Karpas-422 (cell line): Measurements from ENCODE around the gene CLASRP. TPM values are rescaled to one million over a fixed set of nuclear protein-coding genes. Genes with fewer than 3 reads are reported as not detected.

Experiments
- DNase-seq: peaks from one replicate; pipeline ENCODE4 v3.0.0-alpha.2; 2015
- H2AFZ ChIP-seq: fragments of 200-600 bp; sonication (generic); 2 replicates; pipeline ENCODE4 v1.6.1; 2014; ENCODE audit warnings: antibody characterized with exemption, low read length, mixed read lengths
- H3K27ac ChIP-seq: fragments of 200-600 bp; sonication (generic); 2 replicates; pipeline ENCODE4 v1.5.1; 2014; ENCODE audit warnings: mild to moderate bottlenecking, low read length, moderate library complexity
- H3K27me3 ChIP-seq: fragments of 200-600 bp; sonication (generic); 2 replicates; pipeline ENCODE4 v1.6.1; 2014; ENCODE audit warnings: low read length, mixed read lengths
- H3K36me3 ChIP-seq: fragments of 200-600 bp; sonication (generic); 2 replicates; pipeline ENCODE4 v1.6.1; 2014; ENCODE audit warnings: low read length, mixed read lengths; ENCODE audit not compliant: insufficient read depth
- H3K4me1 ChIP-seq: fragments of 200-600 bp; sonication (generic); 2 replicates; pipeline ENCODE4 v1.6.1; 2014; ENCODE audit warnings: mild to moderate bottlenecking, low read length, mixed read lengths
- H3K4me2 ChIP-seq: fragments of 200-600 bp; sonication (generic); 2 replicates; pipeline ENCODE4 v1.6.1; 2014; ENCODE audit warnings: low read length, low read depth, mild to moderate bottlenecking; ENCODE audit not compliant: poor library complexity, severe bottlenecking
- H3K4me3 ChIP-seq: fragments of 200-600 bp; sonication (generic); 2 replicates; pipeline ENCODE4 v1.5.1; 2014; ENCODE audit warnings: mild to moderate bottlenecking, antibody characterized with exemption, low read length, mixed read lengths
- H3K79me2 ChIP-seq: fragments of 200-600 bp; sonication (generic); 2 replicates; pipeline ENCODE4 v1.6.1; 2014; ENCODE audit warnings: mild to moderate bottlenecking, low read length, mixed read lengths
- H3K9ac ChIP-seq: fragments of 200-600 bp; sonication (generic); 2 replicates; pipeline ENCODE4 v1.6.0; 2014; ENCODE audit warnings: low read length
- H3K9me2 ChIP-seq: fragments of 200-600 bp; sonication (generic), shearing (Covaris generic); replicated peaks from 2 replicates; pipeline ENCODE4 v1.6.0; 2014; ENCODE audit warnings: mild to moderate bottlenecking, low read length, moderate library complexity; ENCODE audit not compliant: insufficient read depth
- H3K9me3 ChIP-seq: fragments of 300-700, 200-600 bp; sonication (generic); 2 replicates; pipeline ENCODE4 v1.6.1; 2014; ENCODE audit warnings: low read length, mixed read lengths
- H4K20me1 ChIP-seq: fragments of 200-600 bp; sonication (generic); 2 replicates; pipeline ENCODE4 v1.6.1; 2014; ENCODE audit warnings: mild to moderate bottlenecking, antibody characterized with exemption, low read length, low read depth; ENCODE audit not compliant: insufficient read depth
- total RNA-seq: library from RNA; depleted of rRNA; stranded (reverse); fragments of >200 nt; shearing (Covaris generic); gene quantifications from 2 replicates; pipeline ENCODE4 v1.2.3, GENCODE V29; 2014; ENCODE audit warnings: low replicate concordance

CLASRP gene
- total RNA-seq, 1 experiment from 2014 or later, result 22.7 TPM

GRCh38 chr19:45090034-45090433, 51.2 kb downstream of the CLASRP start:
- no peak for DNase-seq
- no peaks in the 10 kb centered on the region for H3K27me3 ChIP-seq
- H2AFZ ChIP-seq, result no peak overlapping the region
- no peak overlapping the region for H3K27ac ChIP-seq
- H3K4me1 ChIP-seq, result peaks cover 33% of the 10 kb centered on the region
- H3K4me3 ChIP-seq, result no peak overlapping the region
- H3K4me2 ChIP-seq, result no peak overlapping the region
- no peaks in the 10 kb centered on the region; the same call in none of the 2 replicates for H4K20me1 ChIP-seq
- peaks cover 31% of the 10 kb centered on the region for H3K79me2 ChIP-seq
- no peaks in the 10 kb centered on the region for H3K9me2 ChIP-seq
- H3K9ac ChIP-seq, result no peak overlapping the region
- peaks cover 9% of the 10 kb centered on the region; the same call in 1 of the 2 replicates for H3K36me3 ChIP-seq
- no peaks in the 10 kb centered on the region for H3K9me3 ChIP-seq

GRCh38 chr19:45090606-45091005, 51.8 kb downstream of the CLASRP start:
- Histone ChIP-seq H3K4me1 (peaks cover 33% of the 10 kb centered on the region), H2AFZ (no peak overlapping the region), H3K9me2 (no peaks in the 10 kb centered on the region), H3K36me3 (peaks cover 9% of the 10 kb centered on the region; the same call in 1 of the 2 replicates), H3K27ac (no peak overlapping the region), H3K9me3 (no peaks in the 10 kb centered on the region), H3K4me3 (no peak overlapping the region), H3K27me3 (no peaks in the 10 kb centered on the region), H3K79me2 (peaks cover 34% of the 10 kb centered on the region), H3K9ac (no peak overlapping the region), H4K20me1 (no peaks in the 10 kb centered on the region; the same call in none of the 2 replicates), H3K4me2 (no peak overlapping the region)
- peak; percentile 43 for DNase-seq

GRCh38 chr19:45091031-45091923, 52.4 kb downstream of the CLASRP start:
- Histone ChIP-seq H4K20me1 (peaks cover 6% of the 10 kb centered on the region), H3K79me2 (peaks cover 38% of the 10 kb centered on the region), H3K9me3 (no peaks in the 10 kb centered on the region), H3K27ac (peak overlapping the region; percentile 89), H3K36me3 (peaks cover 9% of the 10 kb centered on the region; the same call in 1 of the 2 replicates), H3K9ac (peak overlapping the region; percentile 95), H3K4me2 (peak overlapping the region; percentile 94), H3K4me1 (peaks cover 33% of the 10 kb centered on the region), H3K27me3 (no peaks in the 10 kb centered on the region), H3K9me2 (no peaks in the 10 kb centered on the region), H3K4me3 (peak overlapping the region; percentile 95), H2AFZ (peak overlapping the region; percentile 91; the same call in 1 of the 2 replicates)
- peak; percentile 100 for DNase-seq

GRCh38 chr19:45092747-45093678, 54.2 kb downstream of the CLASRP start, which contains the start of gene PPP1R37:
Gene PPP1R37 (plus strand): TSS chr19:45093179. CDS start chr19:45093326, 147 bp downstream.
- peaks cover 51% of the 10 kb centered on the region for H3K79me2 ChIP-seq
- H3K4me1 ChIP-seq, result peaks cover 33% of the 10 kb centered on the region
- H3K36me3 ChIP-seq, result peaks cover 7% of the 10 kb centered on the region; the same call in 1 of the 2 replicates
- peak within 1 kb of the TSS; percentile 95 for H3K9ac ChIP-seq
- H3K9me3 ChIP-seq, result no peaks in the 10 kb centered on the region
- H4K20me1 ChIP-seq, result peaks cover 13% of the 10 kb centered on the region
- DNase-seq, result peak; percentile 98
- peak within 1 kb of the TSS; percentile 95 for H3K4me3 ChIP-seq
- H3K4me2 ChIP-seq, result peak within 1 kb of the TSS; percentile 94
- peak within 1 kb of the TSS; percentile 91; the same call in 1 of the 2 replicates for H2AFZ ChIP-seq
- no peaks in the 10 kb centered on the region for H3K27me3 ChIP-seq
- peak within 1 kb of the TSS; percentile 89 for H3K27ac ChIP-seq
- no peaks in the 10 kb centered on the region for H3K9me2 ChIP-seq

GRCh38 chr19:45094137-45094536, 55.3 kb downstream of the CLASRP start:
- peaks cover 62% of the 10 kb centered on the region for H3K79me2 ChIP-seq
- H3K4me2 ChIP-seq, result peak overlapping the region; percentile 94
- H2AFZ ChIP-seq, result no peak overlapping the region
- peak overlapping the region; percentile 95 for H3K9ac ChIP-seq
- no peak for DNase-seq
- H3K4me3 ChIP-seq, result peak overlapping the region; percentile 95
- H3K9me2 ChIP-seq, result no peaks in the 10 kb centered on the region
- H4K20me1 ChIP-seq, result peaks cover 13% of the 10 kb centered on the region
- H3K4me1 ChIP-seq, result peaks cover 33% of the 10 kb centered on the region
- H3K27me3 ChIP-seq, result no peaks in the 10 kb centered on the region
- H3K27ac ChIP-seq, result no peak overlapping the region
- H3K9me3 ChIP-seq, result no peaks in the 10 kb centered on the region
- peaks cover 7% of the 10 kb centered on the region; the same call in 1 of the 2 replicates for H3K36me3 ChIP-seq

- H3K9ac ChIP-seq, result peak overlapping the region; percentile 95; the same call in 1 of the 2 replicates
- peaks cover 33% of the 10 kb centered on the region for H3K4me1 ChIP-seq
- H3K4me2 ChIP-seq, result peak overlapping the region; percentile 94
- peaks cover 7% of the 10 kb centered on the region; the same call in 1 of the 2 replicates for H3K36me3 ChIP-seq
- no peaks in the 10 kb centered on the region for H3K27me3 ChIP-seq
- no peak for DNase-seq
- no peak overlapping the region for H3K27ac ChIP-seq
- no peaks in the 10 kb centered on the region for H3K9me3 ChIP-seq
- peaks cover 68% of the 10 kb centered on the region for H3K79me2 ChIP-seq
- no peak overlapping the region for H2AFZ ChIP-seq
- no peaks in the 10 kb centered on the region for H3K9me2 ChIP-seq
- H4K20me1 ChIP-seq, result peaks cover 13% of the 10 kb centered on the region
- H3K4me3 ChIP-seq, result peak overlapping the region; percentile 95
These were observed 55.9 kb downstream of the CLASRP start for GRCh38 chr19:45094707-45095106.

DNA sequence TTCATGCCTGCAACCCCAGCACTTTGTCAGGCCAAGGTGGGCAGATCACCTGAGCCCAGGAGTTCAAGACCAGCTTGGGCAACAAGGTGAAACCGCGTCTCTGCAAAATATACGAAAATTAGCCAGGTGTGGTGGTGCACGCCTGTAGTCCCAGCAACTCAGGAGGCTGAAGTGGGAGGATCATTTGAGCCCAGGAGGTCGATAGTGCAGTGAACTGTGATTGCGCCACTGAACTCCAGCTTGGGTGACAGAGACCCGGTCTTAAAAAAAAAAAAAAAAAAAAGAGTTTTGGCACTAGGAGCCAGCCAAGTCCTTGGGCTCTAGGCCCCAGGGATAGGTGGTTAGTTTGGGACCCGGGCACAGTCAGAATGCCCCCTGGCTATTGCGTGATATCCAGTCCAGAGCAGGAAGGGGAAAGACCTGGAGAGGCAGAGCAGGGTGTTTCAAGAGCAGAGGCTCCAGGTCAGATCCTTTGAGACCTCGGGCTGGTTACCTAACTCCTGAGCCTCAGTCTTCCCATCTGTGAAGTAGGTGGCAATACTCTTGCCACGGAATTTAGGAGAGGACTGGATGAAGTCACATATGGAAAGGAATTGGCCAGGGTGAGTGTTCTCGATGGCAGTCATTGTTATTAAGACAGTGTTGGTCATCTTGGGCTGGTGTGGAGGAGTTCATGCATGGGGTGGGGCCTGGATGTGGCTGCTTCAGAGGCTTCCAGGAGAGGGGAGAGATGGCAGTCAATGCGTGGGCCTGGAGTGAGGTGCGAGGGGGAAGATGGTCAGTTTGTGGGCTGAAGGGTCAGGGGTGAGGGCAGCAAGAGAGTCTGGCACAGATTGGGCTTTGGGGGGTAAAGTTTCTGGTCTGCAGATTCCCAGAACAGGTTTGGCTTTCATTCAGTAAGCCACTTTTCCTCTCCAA, 56.9 kb downstream of the CLASRP start:
- peaks cover 2% of the 10 kb centered on the region; the same call in 1 of the 2 replicates for H3K36me3 ChIP-seq
- no peak overlapping the region for H3K27ac ChIP-seq
- no peak overlapping the region for H3K4me3 ChIP-seq
- H4K20me1 ChIP-seq, result peaks cover 21% of the 10 kb centered on the region
- no peak overlapping the region for H2AFZ ChIP-seq
- peaks cover 34% of the 10 kb centered on the region for H3K4me1 ChIP-seq
- H3K9me2 ChIP-seq, result no peaks in the 10 kb centered on the region
- H3K27me3 ChIP-seq, result no peaks in the 10 kb centered on the region
- H3K9me3 ChIP-seq, result no peaks in the 10 kb centered on the region
- no peak overlapping the region for H3K9ac ChIP-seq
- peaks cover 78% of the 10 kb centered on the region for H3K79me2 ChIP-seq
- no peak for DNase-seq
- H3K4me2 ChIP-seq, result no peak overlapping the region
